ENCODE data around the gene PEX1. TPM values are rescaled to one million over a fixed set of nuclear protein-coding genes. Genes with fewer than 3 reads are reported as not detected.

The PEX1 gene
- polyA plus RNA-seq, 1 donor from 2014 or later = 108 TPM

- Histone ChIP-seq H3K9me3 (ENCODE audit: low read length) (no peaks in the 10 kb centered on the region), H3K4me2 (ENCODE audit: low read length) (no peak overlapping the region), H3K27me3 (ENCODE audit: insufficient read depth, low read depth, low read length) (no peaks in the 10 kb centered on the region), H3K4me3 (ENCODE audit: low read length) (no peak overlapping the region), H3K36me3 (ENCODE audit: insufficient read depth, low read length) (no peaks in the 10 kb centered on the region), H3F3A (ENCODE audit: insufficient read depth, low read length, poor library complexity, severe bottlenecking) (no peaks in the 10 kb centered on the region), H4K20me1 (ENCODE audit: insufficient read depth) (no peaks in the 10 kb centered on the region), H3K79me2 (replicated peaks; ENCODE audit: insufficient read depth, low read length) (no peaks in the 10 kb centered on the region), H3K9me2 (ENCODE audit: insufficient read depth, low read length) (no peaks in the 10 kb centered on the region), H3K9ac (ENCODE audit: low read length) (no peak overlapping the region), H3K27ac (ENCODE audit: low read length) (no peak overlapping the region), H2AFZ (ENCODE audit: low read depth, low read length) (no peak overlapping the region)
- TF ChIP-seq EP300 (conservative IDR thresholded peaks at IDR 0.05; ENCODE audit: poor library complexity, severe bottlenecking) (no peak), RAD21 (conservative IDR thresholded peaks at IDR 0.05) (no peak), MXI1 (conservative IDR thresholded peaks at IDR 0.05; ENCODE audit: poor library complexity, severe bottlenecking) (no peak), EZH2 (IDR thresholded peaks at IDR 0.05; ENCODE audit: borderline replicate concordance, insufficient read depth, low read length, poor library complexity, severe bottlenecking) (no peak), CTCF (IDR thresholded peaks at IDR 0.05; ENCODE audit: poor library complexity, severe bottlenecking) (no peak), SMC3 (conservative IDR thresholded peaks at IDR 0.05; ENCODE audit: poor library complexity) (no peak), REST (IDR thresholded peaks at IDR 0.05; ENCODE audit: borderline replicate concordance) (no peak)
Observed at GRCh38 chr7:92563345-92563744, 35.0 kb upstream of the PEX1 start.

- TF ChIP-seq CTCF (IDR thresholded peaks at IDR 0.05; ENCODE audit: poor library complexity, severe bottlenecking) = no peak
- no peak for TF ChIP-seq POLR2AphosphoS5 (IDR thresholded peaks at IDR 0.05)
- TF ChIP-seq EP300 (conservative IDR thresholded peaks at IDR 0.05; ENCODE audit: poor library complexity, severe bottlenecking) = no peak
- TF ChIP-seq REST (IDR thresholded peaks at IDR 0.05; ENCODE audit: borderline replicate concordance) = no peak
- H3K4me2 ChIP-seq (ENCODE audit: low read length) = no peak overlapping the region
- H3K27ac ChIP-seq (ENCODE audit: low read length) = no peak overlapping the region
Observed at GRCh38 chr7:92560602-92561001, 32.3 kb upstream of the PEX1 start.

More at GRCh38 chr7:92560602-92561001, 32.3 kb upstream of the PEX1 start:
- Histone ChIP-seq H3K36me3 (ENCODE audit: insufficient read depth, low read length) (no peaks in the 10 kb centered on the region), H4K20me1 (ENCODE audit: insufficient read depth) (no peaks in the 10 kb centered on the region), H3K9me2 (ENCODE audit: insufficient read depth, low read length) (no peaks in the 10 kb centered on the region), H3K9me3 (ENCODE audit: low read length) (no peaks in the 10 kb centered on the region), H3K79me2 (replicated peaks; ENCODE audit: insufficient read depth, low read length) (no peaks in the 10 kb centered on the region), H3K4me3 (ENCODE audit: low read length) (no peak overlapping the region), H3K9ac (ENCODE audit: low read length) (no peak overlapping the region), H2AFZ (ENCODE audit: low read depth, low read length) (no peak overlapping the region), H3F3A (ENCODE audit: insufficient read depth, low read length, poor library complexity, severe bottlenecking) (no peaks in the 10 kb centered on the region), H3K27me3 (ENCODE audit: insufficient read depth, low read depth, low read length) (no peaks in the 10 kb centered on the region)
